HL-60 (cell line): ENCODE results near the gene SPATA3.

Experiments used
- DNase-seq, 2 experiments: peaks; one replicate each; pipeline ENCODE4 v3.0.0-alpha.2; 2010 to 2020; ENCODE audit warnings: low read depth in 1 of 2, low spot score in 1 of 2
- H3K27ac ChIP-seq: fragments of 250-450 bp; sonication (Bioruptor Pico); replicated peaks from 2 replicates; pipeline ENCODE4 v1.5.1; 2020; ENCODE audit warnings: mild to moderate bottlenecking, moderate library complexity
- H3K27me3 ChIP-seq: fragments of 250-450 bp; sonication (Bioruptor Pico); 2 replicates; pipeline ENCODE4 v1.5.1; 2021; ENCODE audit warnings: mild to moderate bottlenecking, moderate library complexity; ENCODE audit not compliant: insufficient read depth, poor library complexity, severe bottlenecking
- H3K4me3 ChIP-seq: replicated peaks from 2 replicates; pipeline ENCODE4 v1.5.1; 2011; ENCODE audit warnings: mild to moderate bottlenecking, control low read depth, low read length; ENCODE audit not compliant: insufficient read depth
- CTCF ChIP-seq: IDR thresholded peaks from one replicate; pipeline ENCODE4 v1.5.1; 2011; ENCODE audit warnings: low read length, control low read depth, inconsistent platforms; ENCODE audit not compliant: insufficient read depth
- GABPA ChIP-seq: IDR thresholded peaks from 2 replicates; pipeline ENCODE4 v1.6.1; 2012; ENCODE audit warnings: low read depth
- POLR2AphosphoS5 ChIP-seq: IDR thresholded peaks from 2 replicates; pipeline ENCODE4 v1.6.1; 2012; ENCODE audit warnings: low read depth
- SPI1 ChIP-seq: IDR thresholded peaks from 2 replicates; pipeline ENCODE4 v1.6.1; 2012; ENCODE audit warnings: low read depth, mild to moderate bottlenecking, borderline replicate concordance
- TF ChIP-seq, protein P1 (sequence below): IDR thresholded peaks from 2 replicates; pipeline ENCODE4 v1.6.1; 2012; ENCODE audit warnings: low read depth; ENCODE audit not compliant: insufficient replicate concordance

The SPATA3 gene

GRCh38 chr2:231038483-231039293 lies 42.8 kb downstream of the SPATA3 start:
- Histone ChIP-seq H3K27me3 (peaks cover 44% of the 10 kb centered on the region), H3K27ac (no peak overlapping the region), H3K4me3 (no peak overlapping the region)
- TF ChIP-seq CTCF = no peak
- no peak for TF ChIP-seq SPI1
- TF ChIP-seq, protein P1, sequence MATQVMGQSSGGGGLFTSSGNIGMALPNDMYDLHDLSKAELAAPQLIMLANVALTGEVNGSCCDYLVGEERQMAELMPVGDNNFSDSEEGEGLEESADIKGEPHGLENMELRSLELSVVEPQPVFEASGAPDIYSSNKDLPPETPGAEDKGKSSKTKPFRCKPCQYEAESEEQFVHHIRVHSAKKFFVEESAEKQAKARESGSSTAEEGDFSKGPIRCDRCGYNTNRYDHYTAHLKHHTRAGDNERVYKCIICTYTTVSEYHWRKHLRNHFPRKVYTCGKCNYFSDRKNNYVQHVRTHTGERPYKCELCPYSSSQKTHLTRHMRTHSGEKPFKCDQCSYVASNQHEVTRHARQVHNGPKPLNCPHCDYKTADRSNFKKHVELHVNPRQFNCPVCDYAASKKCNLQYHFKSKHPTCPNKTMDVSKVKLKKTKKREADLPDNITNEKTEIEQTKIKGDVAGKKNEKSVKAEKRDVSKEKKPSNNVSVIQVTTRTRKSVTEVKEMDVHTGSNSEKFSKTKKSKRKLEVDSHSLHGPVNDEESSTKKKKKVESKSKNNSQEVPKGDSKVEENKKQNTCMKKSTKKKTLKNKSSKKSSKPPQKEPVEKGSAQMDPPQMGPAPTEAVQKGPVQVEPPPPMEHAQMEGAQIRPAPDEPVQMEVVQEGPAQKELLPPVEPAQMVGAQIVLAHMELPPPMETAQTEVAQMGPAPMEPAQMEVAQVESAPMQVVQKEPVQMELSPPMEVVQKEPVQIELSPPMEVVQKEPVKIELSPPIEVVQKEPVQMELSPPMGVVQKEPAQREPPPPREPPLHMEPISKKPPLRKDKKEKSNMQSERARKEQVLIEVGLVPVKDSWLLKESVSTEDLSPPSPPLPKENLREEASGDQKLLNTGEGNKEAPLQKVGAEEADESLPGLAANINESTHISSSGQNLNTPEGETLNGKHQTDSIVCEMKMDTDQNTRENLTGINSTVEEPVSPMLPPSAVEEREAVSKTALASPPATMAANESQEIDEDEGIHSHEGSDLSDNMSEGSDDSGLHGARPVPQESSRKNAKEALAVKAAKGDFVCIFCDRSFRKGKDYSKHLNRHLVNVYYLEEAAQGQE = no peak
- no peak for TF ChIP-seq GABPA
- no peak for TF ChIP-seq POLR2AphosphoS5
- no peak for DNase-seq

DNA sequence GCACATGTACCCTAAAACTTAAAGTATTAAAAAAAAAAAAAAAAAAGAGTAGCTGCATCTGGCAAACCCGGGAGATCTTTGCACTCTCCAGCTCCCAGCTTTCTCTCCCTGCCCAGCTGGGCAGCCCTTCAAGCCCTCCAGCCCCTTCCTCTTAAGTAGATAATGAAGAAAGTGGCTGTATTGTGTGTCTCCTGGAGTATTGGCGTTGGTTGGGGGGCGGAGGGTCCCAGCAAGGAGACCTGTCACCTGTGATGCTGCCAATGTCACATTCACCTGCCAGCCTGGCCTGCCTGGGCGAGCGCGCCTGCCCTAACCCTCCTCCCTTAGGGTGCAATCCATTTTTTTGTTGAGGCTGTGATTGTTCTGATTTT lies 43.4 kb downstream of the SPATA3 start:
- H3K27me3 ChIP-seq = peaks cover 44% of the 10 kb centered on the region
- TF ChIP-seq GABPA (no peak), CTCF (no peak), SPI1 (no peak), POLR2AphosphoS5 (no peak)
- TF ChIP-seq, protein P1 = no peak
- DNase-seq = no peak
- H3K27ac ChIP-seq = no peak overlapping the region
- no peak overlapping the region for H3K4me3 ChIP-seq

DNA sequence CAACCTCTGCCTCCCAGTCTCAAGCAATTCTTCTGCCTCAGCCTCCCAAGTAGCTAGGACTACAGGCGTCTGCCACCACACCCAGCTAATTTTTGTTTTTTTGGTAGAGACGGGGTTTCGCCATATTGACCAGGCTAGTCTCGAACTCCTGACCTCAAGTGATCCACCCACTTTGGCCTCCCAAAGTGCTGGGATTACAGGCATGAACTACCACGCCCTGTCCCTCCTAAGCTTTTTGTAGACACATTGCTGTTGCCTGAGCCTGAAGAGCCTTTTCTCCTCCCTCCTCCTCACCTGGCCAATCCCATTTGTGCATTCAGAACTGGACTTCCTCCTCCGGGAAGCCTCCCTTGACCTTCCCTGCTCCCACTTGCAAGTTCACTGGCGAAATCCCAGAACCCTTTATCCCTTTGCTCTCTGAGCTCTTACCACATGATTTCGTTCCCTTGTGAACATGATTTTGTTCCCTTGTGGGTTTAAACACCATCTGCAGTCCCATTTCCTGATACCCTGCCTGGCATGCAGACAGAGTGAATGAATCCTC lies 44.0 kb downstream of the SPATA3 start:
- H3K27me3 ChIP-seq = peaks cover 44% of the 10 kb centered on the region
- H3K27ac ChIP-seq = no peak overlapping the region
- no peak for DNase-seq
- no peak overlapping the region for H3K4me3 ChIP-seq
- no peak for TF ChIP-seq GABPA
- no peak for TF ChIP-seq SPI1
- TF ChIP-seq CTCF = no peak
- TF ChIP-seq, protein P1 = no peak
- no peak for TF ChIP-seq POLR2AphosphoS5
